ENCODE data around the gene HBEGF.

DNA sequence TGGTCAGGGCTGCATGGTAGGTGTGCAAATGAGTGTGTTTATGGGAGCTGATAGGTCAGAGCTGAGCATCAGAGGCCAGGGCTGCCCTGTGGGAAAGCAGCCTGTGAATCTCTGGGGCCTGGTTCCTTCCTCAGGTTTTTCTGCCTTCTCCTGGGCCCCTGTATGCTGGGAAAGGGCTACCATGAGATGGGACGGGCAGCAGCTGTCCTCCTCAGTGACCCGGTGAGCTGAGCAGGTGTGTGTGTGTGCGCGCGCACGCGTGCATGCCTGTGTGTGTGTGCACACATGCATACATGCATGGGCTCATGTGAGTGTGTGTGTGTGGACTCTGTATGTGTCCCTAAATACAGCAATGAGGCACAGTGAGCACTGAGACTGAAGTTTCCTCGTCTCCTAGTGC is 15.9 kb upstream of the HBEGF start:
- no peak for TF ChIP-seq POLR2AphosphoS5 (IDR thresholded peaks at IDR 0.05)
- TF ChIP-seq, protein P1, sequence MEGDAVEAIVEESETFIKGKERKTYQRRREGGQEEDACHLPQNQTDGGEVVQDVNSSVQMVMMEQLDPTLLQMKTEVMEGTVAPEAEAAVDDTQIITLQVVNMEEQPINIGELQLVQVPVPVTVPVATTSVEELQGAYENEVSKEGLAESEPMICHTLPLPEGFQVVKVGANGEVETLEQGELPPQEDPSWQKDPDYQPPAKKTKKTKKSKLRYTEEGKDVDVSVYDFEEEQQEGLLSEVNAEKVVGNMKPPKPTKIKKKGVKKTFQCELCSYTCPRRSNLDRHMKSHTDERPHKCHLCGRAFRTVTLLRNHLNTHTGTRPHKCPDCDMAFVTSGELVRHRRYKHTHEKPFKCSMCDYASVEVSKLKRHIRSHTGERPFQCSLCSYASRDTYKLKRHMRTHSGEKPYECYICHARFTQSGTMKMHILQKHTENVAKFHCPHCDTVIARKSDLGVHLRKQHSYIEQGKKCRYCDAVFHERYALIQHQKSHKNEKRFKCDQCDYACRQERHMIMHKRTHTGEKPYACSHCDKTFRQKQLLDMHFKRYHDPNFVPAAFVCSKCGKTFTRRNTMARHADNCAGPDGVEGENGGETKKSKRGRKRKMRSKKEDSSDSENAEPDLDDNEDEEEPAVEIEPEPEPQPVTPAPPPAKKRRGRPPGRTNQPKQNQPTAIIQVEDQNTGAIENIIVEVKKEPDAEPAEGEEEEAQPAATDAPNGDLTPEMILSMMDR (IDR thresholded peaks at IDR 0.05): no peak
